ENCODE data around the gene ANKRD28.

DNA sequence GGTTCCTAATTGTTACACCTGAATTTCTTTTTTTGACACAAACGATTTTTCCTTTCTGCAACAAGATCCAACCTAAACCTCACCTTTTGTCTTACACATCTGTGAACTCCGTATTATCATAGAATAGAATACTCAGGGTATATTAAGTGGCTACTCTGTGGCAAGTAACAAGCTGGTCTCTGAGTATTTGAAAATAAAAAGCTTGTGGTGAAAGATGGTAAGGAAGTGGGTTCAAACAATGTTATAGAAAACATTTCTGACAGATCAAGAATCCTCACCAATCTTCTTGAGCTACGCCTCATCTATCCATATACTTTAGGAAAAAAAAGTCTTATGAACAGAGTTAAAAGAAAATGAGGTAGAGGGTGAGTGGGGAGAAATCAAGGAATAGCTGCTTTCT lies 3.5 kb upstream of the ANKRD28 start:
- no peak for TF ChIP-seq POLR2AphosphoS5 (IDR thresholded peaks at IDR 0.05; ENCODE audit: low read depth, low read length)
- TF ChIP-seq FOXP2 (optimal IDR thresholded peaks at IDR 0.05; ENCODE audit: borderline replicate concordance, extremely low read depth, extremely low read length, insufficient read depth) = no peak
- no peak for TF ChIP-seq SIN3A (IDR thresholded peaks at IDR 0.05; ENCODE audit: borderline replicate concordance, insufficient read depth, low read length)
